GM21423 (cell line): ENCODE results near the gene FTO.

ENCODE experiments used
- ATAC-seq: cut with Tn5 transposase; IDR thresholded peaks from one replicate; pipeline ENCODE4 v1.9.1; 2021; ENCODE audit warnings: mild to moderate bottlenecking, moderate library complexity; ENCODE audit not compliant: unreplicated experiment

FTO gene

DNA sequence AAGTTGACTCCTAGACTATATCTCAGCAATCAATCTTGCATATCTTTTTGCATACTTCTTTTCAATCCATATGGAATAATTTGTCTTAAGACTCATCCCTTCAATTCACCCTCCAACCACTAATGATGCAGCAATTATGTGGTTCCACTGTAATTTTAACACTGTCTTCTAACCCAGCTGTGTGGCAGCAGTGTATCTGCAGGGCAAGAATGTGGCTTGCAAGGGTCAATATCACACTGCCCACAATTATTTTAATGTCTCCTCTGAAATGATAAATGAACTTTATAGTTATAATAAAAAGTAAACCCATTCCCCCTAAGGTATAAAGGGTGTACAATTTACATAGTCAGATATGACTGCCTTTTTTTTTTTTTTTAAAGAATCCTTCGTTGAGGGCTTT is 48.6 kb downstream of the FTO start:
- ATAC-seq, result no peak

DNA sequence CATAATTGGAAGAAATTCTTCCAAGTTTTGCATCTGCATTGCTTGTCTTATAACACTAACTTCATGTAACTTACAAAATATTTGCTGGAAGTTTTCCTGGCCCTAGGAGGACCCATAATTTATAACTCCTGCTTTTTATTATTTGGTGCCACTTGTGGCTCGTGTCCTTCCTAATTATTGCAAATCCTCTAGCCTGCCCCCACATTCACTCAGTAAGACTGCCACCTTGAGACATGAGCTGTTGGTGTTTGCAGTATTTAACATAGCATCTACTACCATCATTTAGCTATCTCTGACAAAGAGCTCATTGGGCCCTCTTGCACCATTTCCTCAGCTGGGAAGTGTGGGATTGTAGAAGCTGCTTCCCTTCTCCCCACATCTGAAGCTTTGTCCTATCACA is 49.5 kb downstream of the FTO start:
- ATAC-seq, result no peak

DNA sequence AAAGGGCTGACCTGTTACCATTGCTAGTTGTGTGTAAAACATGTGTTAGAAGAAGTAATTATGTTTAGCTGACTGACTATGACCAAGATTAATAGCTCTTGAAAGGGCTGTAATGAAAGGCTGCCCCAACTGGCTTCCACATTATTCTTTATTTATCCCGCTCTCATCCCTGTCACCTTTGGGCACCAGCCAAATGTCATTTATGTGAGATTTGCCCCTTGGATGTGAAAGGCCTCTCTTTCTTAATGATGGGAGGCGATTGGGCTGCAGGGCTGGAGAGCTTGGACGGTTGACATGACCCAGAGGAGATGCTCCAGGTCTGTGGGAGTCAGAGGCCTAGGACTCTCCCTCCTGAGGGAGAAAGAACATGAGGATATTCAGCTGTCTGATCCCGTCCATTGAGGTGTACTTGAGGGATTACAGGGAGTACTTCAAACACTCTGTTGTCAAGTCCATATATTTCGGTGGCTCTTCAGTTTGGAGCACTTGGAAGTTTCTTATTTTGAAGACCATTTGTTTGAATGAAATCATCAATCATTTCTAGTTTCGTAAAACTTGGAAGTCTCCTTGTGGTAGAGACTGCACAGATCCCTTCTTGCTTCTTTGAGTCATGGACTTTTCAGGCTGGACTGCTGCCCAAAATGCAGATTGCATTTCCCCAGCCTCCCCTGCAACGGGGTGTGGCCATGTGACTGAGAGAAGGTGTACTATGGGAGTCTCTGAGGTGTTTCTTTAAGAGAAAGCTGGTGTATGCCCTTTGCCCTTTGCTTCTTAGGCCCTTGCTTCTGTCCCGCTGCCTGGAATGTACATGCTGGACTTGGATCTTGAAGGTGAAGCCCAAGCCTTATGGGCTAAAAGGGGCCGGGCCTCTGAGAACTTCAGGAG is 51.3 kb downstream of the FTO start:
- no peak for ATAC-seq

DNA sequence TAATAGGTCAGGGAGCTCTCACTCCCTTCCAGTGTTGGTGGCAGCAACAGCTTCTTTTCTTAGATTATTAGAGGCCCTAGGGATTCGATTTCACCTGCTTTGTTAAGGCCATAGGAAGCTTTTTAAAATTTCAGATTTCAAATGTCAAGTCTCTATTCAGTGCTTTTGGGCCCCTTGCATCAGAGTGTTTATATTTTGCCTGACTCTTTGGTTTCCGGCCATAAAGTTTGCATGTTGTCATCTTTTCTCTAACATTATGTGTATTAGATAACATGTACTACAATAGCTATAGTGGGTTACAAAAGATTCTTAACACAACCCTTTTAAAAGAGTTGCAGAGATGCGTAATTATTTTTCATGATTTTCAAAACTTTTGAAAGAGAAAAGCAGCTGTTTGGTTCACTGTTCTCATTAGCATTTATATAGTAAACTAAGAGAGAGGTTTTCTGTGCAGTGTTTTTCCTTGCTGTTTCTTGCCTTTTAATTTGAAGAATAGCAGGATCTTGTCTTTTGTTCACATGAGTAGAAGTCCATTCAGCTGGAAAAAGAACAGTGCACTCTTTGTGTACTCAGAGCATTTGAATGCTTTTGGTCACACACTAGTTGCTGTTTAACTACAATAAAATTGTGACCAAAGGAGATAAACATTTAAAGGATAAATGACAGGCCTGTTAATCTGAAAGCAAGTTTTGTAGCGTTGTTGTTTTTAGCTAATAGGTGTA is 52.5 kb downstream of the FTO start:
- no peak for ATAC-seq

DNA sequence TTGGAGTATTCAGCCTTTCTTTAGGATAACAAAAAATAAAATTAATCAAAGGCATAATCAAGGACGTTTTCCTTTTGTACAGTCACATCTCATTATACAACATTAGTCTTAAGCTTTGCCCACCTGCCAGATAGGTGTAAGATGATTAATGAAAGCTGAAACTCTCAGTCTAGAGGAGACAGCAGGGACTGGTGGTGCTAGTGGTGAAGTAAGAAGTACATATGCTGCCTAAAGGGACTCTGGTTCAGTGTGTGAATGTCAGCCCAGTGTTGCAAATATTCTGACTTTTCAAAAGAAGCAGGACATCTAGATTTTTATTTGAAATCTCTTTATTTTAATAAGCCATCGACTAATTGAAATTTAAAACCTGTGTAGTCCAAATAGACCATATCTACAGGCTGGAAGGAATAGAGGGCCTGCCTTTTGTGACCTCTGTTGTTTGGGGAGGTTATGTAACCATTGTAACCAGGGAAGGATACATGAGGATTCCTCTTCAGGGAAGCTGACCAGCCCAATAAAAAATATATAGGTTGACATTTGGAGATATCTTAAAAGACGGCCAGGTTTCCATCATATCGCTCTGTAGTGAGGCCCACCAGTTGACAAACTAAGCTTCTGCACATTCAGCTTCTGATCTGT is 54.1 kb downstream of the FTO start:
- no peak for ATAC-seq

DNA sequence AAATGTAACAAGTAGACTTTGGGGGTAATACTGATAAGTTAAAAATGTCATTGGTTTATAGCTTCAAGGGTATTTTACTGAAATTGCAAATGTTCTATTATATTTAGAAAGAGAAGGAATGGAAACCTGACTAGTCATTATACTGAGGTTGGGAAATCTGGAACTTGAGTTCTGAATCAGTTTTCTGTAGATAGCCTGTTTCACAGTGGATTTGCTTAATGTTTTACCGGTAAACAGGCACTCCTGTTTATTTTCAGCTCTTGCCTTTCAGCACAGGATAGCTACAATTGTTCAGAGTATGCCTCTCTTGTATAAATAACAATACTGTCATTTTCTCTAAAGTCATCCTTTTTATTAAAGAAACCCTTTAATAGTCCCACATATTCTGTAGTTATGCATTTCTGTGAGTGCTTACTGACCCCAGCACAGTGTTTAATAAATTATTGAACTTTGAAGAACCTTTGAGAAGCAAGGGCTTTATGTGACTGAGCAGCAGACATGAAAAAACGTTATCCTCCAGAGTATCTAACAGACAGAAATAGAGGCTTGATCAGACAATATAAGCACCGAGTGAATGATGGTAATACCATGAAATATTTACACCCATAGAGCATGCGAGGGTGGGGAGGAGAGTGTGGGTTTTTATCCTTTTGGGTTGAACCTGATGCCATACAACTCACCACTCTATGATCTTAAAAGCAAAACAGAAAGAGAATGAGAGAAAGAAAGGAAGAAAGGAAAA is 58.2 kb downstream of the FTO start:
- no peak for ATAC-seq

DNA sequence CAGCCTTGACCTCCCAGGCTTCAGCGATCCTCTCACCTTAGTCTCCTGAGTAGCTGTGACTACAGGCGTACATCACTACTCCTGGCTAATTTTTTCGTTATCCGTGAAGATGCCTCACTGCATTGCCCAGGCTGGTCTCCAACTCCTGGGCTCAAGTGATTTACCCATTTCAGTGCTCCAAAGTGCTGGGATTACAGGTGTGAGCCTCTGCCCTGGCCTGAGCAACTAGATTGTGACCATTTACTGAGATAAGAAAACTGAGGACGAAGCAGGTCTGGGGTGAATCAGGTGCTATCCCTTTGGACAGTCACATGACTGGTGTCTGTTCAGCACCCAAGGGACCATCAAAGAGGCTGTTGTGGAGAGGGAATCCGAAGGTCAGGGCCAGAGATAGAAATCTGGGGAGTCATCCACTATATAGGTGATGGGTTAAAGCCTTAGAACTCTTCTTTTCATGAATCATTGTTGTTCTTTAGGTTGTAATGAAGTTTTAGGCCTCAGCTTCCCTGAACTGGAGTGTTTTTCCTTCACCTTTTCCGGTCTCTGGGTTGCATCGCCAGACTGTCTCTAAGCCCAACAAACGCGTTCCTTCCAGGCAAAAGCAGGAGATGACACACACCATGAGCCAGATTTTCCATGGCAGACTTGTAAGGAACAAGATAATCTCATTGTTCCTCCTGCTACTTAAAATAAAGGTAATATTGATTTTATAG is 62.5 kb downstream of the FTO start:
- ATAC-seq, result no peak

DNA sequence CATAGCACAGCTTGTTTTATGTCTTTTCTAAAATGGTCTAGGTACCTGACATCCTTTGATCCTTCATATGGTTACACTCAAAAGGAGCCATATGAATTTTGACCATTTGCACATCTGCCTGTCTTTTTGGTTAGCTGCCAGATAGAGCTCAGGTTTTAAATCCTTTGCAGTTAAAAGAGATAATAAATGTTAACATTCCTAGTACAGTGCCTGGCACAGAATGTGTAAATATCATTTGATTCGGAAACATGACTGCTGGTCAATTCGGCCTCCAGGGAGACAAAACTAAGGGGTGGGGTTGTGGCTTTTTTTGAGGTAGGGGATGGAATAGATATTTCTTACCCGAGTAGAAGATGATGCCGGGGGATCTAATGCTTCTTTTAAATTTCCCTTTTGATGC is 64.2 kb downstream of the FTO start:
- no peak for ATAC-seq

DNA sequence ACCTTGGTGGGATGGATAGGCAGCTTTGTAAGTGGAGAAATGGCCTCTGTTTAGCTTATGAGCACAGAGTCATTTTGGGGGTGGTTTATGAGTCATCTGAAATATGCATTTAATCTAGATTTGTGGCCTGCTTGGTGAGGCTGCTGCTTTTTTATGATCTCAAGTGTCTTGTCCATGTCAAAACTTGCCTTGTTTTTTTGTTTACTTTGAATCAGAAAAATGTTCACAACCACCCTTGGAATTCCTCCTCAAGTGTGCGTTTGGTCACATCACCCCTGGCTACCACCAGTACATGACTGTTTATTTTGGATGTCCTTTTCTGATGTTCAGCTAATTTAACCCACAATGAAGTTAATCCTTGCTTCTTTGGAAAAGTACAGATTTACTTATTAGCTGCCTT is 64.6 kb downstream of the FTO start:
- no peak for ATAC-seq

DNA sequence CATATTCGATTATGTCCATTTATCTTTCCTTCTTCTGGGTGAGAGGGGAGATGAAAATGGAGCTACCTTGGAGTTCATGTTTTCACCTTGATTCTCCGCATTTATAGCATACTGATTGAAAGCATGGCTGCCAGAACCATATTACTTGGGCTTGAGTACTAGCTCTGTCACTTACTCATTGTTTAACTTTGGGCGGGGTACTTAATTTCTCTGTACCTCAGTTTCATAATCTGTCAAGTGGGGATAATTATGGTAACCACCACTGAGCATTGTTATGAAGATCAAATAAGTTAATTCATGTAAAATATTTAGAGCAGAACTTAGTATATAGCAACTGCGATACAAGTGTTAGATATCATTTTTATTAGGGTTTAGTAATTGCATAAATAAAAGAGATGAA is 65.2 kb downstream of the FTO start:
- ATAC-seq, result no peak

DNA sequence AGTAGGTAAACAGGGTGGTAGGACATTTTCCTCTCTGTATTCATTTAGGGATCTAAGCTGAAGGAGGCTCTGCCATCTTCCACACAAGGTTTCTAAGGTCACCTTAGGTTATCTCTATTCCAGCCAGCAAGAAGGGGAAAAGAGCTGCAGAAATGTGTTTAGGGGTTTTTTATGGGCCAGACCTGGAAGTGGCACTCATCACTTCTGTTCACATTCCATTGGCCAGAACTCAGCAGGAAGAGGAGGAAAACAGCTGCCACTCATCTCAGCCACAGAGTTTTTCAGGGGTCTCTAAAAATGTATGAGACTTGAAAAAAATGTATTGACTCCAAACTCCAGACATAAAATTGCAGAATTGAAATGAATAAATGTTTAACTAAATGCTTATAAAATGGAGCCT is 65.8 kb downstream of the FTO start:
- no peak for ATAC-seq

DNA sequence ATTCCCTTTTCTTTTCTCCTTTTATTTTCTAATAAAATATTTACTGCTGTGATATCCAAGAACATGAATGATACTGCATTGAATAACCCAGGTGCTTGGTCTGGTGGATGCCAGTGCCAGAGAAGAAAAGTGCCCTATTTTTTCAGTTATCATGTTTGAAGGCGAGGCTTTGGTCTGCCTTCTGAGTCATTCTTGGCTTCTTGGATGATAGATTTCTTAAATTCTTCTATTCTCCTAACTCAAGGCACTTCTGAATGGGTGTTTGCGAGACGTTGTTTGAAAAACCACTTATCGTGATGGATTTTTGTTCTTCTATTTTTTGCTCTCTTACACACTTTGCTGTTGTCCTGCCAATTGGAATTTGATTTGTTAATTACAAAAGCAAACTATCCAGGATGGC is 66.7 kb downstream of the FTO start:
- ATAC-seq, result no peak

DNA sequence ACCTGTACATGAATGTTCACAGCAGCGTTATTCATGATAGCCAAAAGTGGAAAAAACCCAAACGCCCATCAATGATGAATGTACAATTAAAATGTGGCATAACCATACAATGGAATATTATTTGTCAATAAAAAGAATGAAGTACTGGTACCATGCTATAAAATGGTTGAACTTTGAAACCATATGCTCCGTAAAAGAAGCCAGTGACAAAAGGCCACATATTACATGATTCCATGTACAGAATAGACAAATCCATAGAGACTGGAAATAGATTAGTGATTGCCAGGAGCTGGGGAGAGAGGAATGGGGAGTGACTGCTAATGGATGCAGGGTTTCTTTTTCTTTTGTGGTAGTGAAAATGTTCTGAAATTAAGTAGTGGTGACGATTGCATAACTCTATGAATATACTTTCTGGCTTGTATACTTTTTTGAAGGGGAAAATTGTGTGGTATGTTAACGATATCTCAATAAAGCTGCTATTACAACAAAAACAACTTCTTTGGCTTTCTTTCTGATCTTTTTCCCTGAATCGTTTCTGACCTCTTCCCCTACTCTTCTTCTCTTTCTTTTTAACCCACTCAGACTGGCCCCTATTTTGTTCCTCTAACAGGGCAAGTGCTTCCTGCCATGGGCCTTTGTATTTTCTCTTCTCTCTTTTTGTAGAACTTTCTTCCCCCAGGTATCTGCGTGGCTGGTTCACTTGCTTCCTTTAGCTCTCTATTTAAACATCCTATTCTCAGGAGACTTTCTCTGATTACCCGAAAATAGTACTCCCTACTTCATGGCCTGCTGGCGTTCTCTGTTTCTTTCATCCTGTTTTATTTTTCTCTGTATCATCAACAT is 67.9 kb downstream of the FTO start:
- no peak for ATAC-seq

DNA sequence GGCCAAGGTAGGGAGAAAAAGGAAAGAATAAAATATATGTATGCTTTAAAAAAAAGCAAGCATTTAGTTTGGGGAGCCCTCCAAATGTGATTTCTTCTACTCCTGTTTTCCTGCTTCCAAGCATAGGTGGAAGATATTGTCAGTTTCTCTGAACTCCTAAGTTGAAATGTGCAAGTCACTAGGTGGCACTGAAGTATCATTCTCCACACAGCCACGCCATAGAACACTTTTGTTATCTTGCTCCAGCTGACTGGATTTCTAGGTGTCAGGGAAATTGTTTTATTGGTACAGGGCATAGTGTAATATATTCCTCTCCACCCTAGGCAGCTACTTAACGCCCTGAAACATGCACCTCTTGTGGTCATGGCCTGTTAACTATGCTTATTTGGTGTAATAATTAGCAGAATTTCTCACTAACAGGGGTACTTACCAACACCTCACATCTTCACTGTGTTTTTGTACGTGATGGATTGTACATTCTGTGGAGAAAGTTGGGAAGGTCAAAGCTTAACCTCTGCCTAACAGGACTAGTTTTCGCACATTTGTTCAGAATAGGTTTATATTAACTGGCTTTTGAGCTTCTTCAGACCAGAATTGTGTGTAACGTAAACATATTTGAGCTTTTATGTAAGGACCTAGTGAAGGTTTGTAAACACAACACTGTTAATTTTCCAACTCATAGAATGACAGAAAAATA is 69.3 kb downstream of the FTO start:
- ATAC-seq, result peak; percentile 73

DNA sequence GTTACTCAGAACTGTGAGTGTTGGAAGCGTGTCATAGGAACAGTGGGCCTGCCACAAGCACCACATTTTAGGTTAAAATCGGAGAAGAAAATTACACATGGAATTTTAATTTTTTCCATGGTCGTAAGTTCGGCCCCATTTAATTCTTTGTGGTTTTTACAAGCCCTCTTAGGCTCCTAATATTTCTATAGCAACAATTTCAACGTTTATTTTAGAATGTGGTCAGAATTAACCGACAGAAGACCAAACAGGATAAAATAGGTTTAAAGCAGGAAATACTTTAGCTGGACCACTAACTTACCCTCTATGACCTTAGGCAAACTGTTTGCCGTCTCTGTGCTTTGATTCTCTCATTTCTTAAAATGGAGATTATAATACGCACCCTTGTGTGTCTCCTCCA is 69.9 kb downstream of the FTO start:
- ATAC-seq, result no peak

DNA sequence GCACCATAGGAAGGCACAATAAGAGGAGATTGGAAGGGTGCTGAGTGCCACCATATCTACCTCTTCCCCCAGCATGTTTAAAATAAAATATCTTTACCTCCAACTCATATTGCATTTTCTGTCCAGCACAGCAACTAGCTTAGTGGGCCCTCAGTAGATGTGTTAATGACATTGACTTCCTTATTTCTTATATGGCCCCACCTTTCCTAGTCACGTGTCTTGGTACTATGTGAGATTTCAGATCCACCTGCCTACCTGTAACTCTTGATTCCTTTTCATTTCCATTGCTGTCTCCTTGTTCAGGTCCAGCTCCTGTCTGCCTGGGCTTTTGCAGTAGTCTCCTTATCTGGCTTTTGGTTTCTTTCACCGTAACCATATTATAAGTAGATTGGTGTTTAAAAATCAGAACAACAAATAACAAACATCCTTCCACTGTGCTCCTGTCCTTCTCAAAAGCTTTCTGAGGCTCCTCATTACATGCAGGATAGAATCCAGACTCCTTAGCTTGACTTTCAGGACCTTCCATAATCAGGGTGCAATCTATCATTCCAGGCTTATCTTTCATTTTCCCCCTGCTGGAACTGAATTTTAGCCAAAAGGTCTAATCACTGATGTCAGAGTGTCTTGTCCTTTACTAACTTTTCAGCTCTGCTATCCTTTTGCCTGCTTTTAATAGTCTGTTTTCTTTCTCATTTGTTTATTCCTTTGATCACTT is 71.3 kb downstream of the FTO start:
- ATAC-seq, result no peak

DNA sequence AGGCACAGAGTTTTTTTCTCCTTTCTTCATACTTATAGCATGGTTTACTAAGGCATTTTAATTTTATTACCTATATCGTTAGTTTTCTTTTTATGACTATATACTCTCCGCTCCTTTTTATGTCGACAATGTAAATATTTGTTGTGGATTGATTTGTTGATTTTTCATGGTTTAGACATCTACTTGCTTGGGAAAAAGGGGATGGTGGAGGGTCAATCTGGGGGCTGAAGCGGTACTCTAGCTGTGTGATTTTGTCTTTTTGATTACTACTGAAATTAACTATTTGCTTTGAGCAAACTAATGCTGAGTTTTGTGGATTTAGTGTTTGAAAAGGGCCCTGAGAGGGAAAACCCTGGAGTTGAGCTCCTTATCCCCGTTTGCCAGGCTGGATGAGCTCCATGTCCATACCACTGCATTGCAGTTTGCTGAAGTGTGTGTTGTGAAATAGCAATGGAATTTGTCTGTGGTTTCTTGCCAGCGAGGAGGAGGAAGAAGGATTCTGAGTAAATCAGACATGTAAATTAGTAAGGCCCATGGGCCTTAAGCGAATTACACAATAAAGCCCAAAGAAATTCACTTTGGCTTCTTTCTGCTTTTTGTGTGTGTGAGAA is 72.0 kb downstream of the FTO start:
- ATAC-seq, result no peak

DNA sequence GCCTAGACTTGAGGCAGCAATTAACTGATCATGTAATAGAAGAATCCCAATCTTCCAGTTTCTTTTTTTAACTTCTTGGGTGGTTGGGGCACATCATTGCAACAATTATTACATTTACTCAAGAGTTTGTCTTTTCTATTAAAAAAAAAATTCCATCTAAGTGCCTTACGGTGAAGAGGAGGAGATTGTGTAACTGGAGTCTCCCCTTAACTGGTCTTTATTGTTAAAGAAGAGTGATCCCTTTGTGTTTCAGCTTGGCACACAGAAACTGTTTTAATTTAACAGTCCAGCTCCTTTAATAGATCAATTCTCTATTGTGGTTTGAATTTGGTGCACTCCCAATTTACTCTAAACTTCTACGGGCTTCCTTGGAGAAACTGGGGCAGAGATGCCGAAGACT is 75.2 kb downstream of the FTO start:
- no peak for ATAC-seq
